Panc1 (cell line): ENCODE data around the gene NPHP4.

Source experiments
- CTCF ChIP-seq: fragments of 450-650 bp; IDR thresholded peaks from 2 replicates; pipeline ENCODE4 v1.5.1; 2017; ENCODE audit warnings: mild to moderate bottlenecking
- POLR2AphosphoS5 ChIP-seq: IDR thresholded peaks from 2 replicates; pipeline ENCODE4 v1.6.1; 2012; ENCODE audit warnings: mild to moderate bottlenecking, low read depth, low read length, moderate library complexity
- REST ChIP-seq, 2 experiments: IDR thresholded peaks; 2 replicates each; pipeline ENCODE4 v1.6.1; 2011 to 2012; ENCODE audit warnings: low read depth in 2 of 2, control low read depth in 1 of 2, low read length in 1 of 2, mild to moderate bottlenecking in 1 of 2, moderate library complexity in 1 of 2; ENCODE audit not compliant: insufficient read depth in 1 of 2
- TCF7L2 ChIP-seq: IDR thresholded peaks from 2 replicates; pipeline ENCODE4 v1.6.1; 2011; ENCODE audit warnings: mild to moderate bottlenecking, low read depth, low read length, inconsistent platforms

GRCh38 chr1:5856246-5856815, 135.9 kb downstream of the NPHP4 start:
- TF ChIP-seq CTCF (no peak), POLR2AphosphoS5 (no peak), REST (IDR thresholded peaks at IDR 0.05; ENCODE audit: insufficient read depth in 1 of 2, low read depth in 2 of 2, low read length in 1 of 2) (no peak), TCF7L2 (no peak)
